Lung (tissue), 12 donors: Measurements from ENCODE around the gene TTLL8. TPM values are rescaled to one million over a fixed set of nuclear protein-coding genes. Genes with fewer than 3 reads are reported as not detected.

ENCODE experiments used
- ATAC-seq: fragments of 200-7000 bp; cut with Tn5 transposase; one replicate; pipeline ENCODE4 v1.9.1; 2020; ENCODE audit warnings: moderate number of reproducible peaks; ENCODE audit not compliant: insufficient read depth, low FRiP score
- DNase-seq, 3 donors: peaks; one replicate each; pipeline ENCODE4 v3.0.0-alpha.2; 2013 to 2017
- H3K27ac ChIP-seq, 2 donors: one replicate each; pipeline ENCODE4 v1.5.1; 2013; ENCODE audit warnings: mild to moderate bottlenecking in 2 of 2, moderate library complexity in 2 of 2, control low read depth in 1 of 2, inconsistent platforms in 1 of 2, low read depth in 1 of 2, low read length in 1 of 2
- H3K27me3 ChIP-seq, 3 donors: one replicate each; pipeline ENCODE4 v1.5.1; 2013; ENCODE audit warnings: low read length in 2 of 3; ENCODE audit not compliant: control insufficient read depth in 3 of 3, insufficient read depth in 3 of 3
- H3K36me3 ChIP-seq, 4 donors: one replicate each; pipeline ENCODE4 v1.5.1; 2013; ENCODE audit warnings: low read length in 4 of 4, mild to moderate bottlenecking in 1 of 4, moderate library complexity in 1 of 4; ENCODE audit not compliant: control insufficient read depth in 4 of 4, insufficient read depth in 4 of 4
- H3K4me1 ChIP-seq, 5 donors: one replicate each; pipeline ENCODE4 v1.5.1; 2013; ENCODE audit warnings: low read length in 5 of 5, mild to moderate bottlenecking in 2 of 5, moderate library complexity in 1 of 5; ENCODE audit not compliant: control insufficient read depth in 5 of 5, insufficient read depth in 5 of 5
- H3K4me3 ChIP-seq: one replicate; pipeline ENCODE4 v1.5.1; 2013; ENCODE audit warnings: mild to moderate bottlenecking, control low read depth, moderate library complexity
- H3K9ac ChIP-seq, 2 donors: one replicate each; pipeline ENCODE4 v1.5.1; 2013; ENCODE audit warnings: low read length in 2 of 2, control low read depth in 1 of 2; ENCODE audit not compliant: insufficient read depth in 1 of 2
- H3K9me3 ChIP-seq, 4 donors: one replicate each; pipeline ENCODE4 v1.5.1; 2013; ENCODE audit warnings: low read length in 3 of 4, mild to moderate bottlenecking in 1 of 4, moderate library complexity in 1 of 4; ENCODE audit not compliant: control insufficient read depth in 4 of 4, insufficient read depth in 3 of 4
- CTCF ChIP-seq: IDR thresholded peaks from 2 replicates; pipeline ENCODE4 v1.5.1; 2012; ENCODE audit warnings: mild to moderate bottlenecking; ENCODE audit errors: control extremely low read depth, extremely low read depth
- WGBS, 2 donors: extraction: QIAGEN DNeasy Blood & Tissue Kit; methylation state at CpG; one replicate each; pipeline ENCODE4 v1.1.7; 2013; 5-methylcytosine and 5-hydroxymethylcytosine counted together
- polyA plus RNA-seq, 2 donors: library from polyadenylated mRNA; stranded (reverse); fragments of 200-250 nt; gene quantifications; one replicate each; pipeline ENCODE4 v1.2.1, GENCODE V29; 2013
- total RNA-seq, 2 donors: library from RNA; depleted of rRNA in 1 of 2; stranded (reverse); fragments of >200 nt in 1 of 2; gene quantifications; one replicate each; pipeline ENCODE4 v1.2.1, GENCODE V29; 2014 to 2021
- donor health status: control.
- donor health status: control.
- donor health status: Bipolar disorder and iron deficiency.
- donor health status: healthy.
- donor health status: DM: yes; HTN: yes; CAD: no.

The TTLL8 gene
- total and polyA plus RNA-seq, 4 donors, result not detected

DNA sequence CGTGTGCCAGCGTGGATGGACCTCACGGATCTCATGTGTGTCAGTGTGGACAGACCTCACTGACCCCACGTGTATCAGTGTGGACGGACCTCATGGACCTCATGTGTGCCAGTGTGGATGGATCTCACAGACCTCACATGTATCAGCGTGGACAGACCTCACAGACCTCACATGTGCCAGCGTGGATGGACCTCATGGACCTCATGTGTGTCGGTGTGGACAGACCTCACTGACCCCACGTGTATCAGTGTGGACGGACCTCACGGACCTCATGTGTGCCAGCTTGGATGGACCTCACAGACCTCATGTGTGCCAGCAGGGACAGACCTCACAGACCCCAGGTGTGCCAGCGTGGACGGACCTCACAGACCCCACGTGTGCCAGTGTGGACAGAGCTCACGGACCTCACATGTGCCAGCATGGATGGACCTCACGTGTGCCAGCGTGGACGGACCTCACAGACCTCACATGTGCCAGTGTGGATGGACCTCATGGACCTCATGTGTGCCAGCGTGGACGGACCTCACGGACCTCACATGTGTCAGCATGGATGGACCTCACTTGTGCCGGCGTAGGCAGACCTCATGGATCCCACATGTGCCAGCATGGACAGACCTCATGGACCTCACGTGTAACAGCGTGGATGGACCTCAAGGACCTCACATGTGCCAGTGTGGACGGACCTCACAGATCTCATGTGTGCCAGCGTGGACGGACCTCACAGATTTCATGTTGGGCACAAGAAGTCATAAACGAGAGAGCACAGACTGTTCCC is 18.2 kb downstream of the TTLL8 start:
- peaks cover 0 to 8% (median 1%) of the 10 kb centered on the region in 4 donors for H3K9me3 ChIP-seq
- H3K36me3 ChIP-seq, result no peaks in the 10 kb centered on the region
- H3K4me3 ChIP-seq, result no peak overlapping the region
- no peak for DNase-seq
- WGBS, 2 donors, result 94 to 96% methylated on average over 29 of the region's 29 CpGs
- peaks cover 0 to 8% (median 7%) of the 10 kb centered on the region in 3 donors for H3K27me3 ChIP-seq
- no peak overlapping the region for H3K9ac ChIP-seq
- ATAC-seq, result no peak
- TF ChIP-seq CTCF, result no peak
- no peaks in the 10 kb centered on the region for H3K4me1 ChIP-seq
- H3K27ac ChIP-seq, result no peak overlapping the region

DNA sequence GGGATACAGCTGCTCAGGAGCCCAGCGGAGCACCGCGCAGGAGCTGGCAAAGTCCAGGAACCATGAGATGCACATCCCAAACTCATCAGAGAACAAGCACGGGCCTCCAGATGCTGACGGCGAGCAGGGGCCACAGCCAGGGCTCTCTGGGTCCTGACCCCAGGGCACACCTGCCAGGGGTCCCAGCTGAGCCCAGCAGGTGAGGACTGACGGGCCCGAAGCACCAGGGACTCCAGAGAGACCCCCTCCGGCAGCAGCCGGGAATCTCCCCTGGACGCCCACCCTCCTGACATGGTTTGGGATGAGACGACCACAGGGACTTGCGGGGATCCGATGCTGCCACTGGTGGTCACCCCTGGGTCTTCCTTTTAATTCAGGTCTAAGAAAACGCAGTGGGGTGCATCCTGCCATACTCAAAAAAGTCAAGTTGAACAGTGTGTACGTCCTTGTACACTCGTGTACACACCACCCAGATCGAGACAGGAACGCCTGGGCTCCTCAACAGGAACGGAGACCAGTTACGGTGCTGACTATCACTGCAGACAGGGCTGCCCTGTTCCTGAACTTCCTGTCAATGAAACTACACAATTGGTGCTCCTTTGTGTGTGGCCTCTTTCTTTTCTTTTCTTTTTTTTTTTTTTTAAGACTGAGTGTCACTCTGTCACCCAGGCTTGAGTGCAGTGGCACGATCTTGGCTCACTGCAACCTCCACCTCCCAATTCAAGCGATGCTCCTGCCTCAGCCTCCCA is 21.9 kb downstream of the TTLL8 start:
- Histone ChIP-seq H3K27ac (no peak overlapping the region), H3K27me3 (no peaks in the 10 kb centered on the region), H3K4me3 (no peak overlapping the region), H3K36me3 (no peaks in the 10 kb centered on the region), H3K4me1 (no peaks in the 10 kb centered on the region), H3K9ac (no peak overlapping the region), H3K9me3 (peaks cover 0 to 14% (median 1%) of the 10 kb centered on the region in 4 donors)
- ATAC-seq (no peak), DNase-seq (no peak)
- TF ChIP-seq CTCF, result no peak
- WGBS, 2 donors, result 75 to 79% methylated on average over 23 of the region's 23 CpGs

DNA sequence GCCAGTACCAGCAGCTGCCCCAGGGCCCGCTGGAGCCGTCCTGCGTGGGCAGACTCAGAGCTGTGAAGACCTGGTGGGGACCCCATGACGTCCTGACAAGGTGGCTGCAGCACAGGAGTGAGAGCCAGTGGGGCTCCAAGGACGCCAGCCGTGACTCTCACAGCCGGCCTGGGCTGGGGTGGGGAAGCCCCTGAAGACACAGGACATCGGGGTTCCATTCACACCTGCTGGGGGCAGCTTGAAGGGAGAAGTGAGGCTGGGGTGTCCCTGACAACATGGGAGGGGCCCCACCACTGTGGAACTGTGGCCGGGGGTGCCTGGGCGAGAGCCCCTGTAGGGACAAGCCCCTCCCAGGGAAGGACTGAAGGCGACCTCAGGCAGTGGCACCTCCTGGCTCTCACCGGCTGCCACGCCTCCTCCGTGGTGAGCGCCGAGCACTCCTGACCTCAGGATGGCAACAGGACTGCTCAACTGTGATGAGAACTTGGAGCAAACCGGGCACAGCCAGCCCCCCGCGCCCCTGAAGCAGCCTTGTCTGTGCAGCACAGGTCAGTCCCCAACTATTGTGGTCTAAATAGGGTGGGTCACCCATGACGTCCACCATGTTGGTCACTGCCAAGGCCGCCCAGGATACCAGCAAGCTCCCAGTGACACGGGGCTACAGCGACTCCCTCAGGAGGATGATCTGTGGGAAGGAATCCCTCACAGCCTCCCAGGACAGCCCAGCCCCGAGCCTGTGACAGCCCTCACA is 22.8 kb downstream of the TTLL8 start:
- Histone ChIP-seq H3K36me3 (no peaks in the 10 kb centered on the region), H3K4me1 (no peaks in the 10 kb centered on the region), H3K27me3 (no peaks in the 10 kb centered on the region), H3K9me3 (peaks cover 0 to 14% (median 1%) of the 10 kb centered on the region in 4 donors), H3K9ac (no peak overlapping the region), H3K4me3 (no peak overlapping the region), H3K27ac (no peak overlapping the region)
- no peak for TF ChIP-seq CTCF
- ATAC-seq (no peak), DNase-seq (no peak)
- WGBS, 2 donors, result 70 to 85% methylated on average over 24 of the region's 24 CpGs
